Measurements from ENCODE around the gene DCC.

Gene DCC

GRCh38 chr18:52386306-52386705 is 46.3 kb downstream of the DCC start:
- Histone ChIP-seq H3K27me3 (ENCODE audit: control insufficient read depth, insufficient read depth, low read length) (no peaks in the 10 kb centered on the region), H3K27ac (ENCODE audit: low read length) (no peak overlapping the region), H3K4me3 (ENCODE audit: low read length) (no peak overlapping the region), H3K4me1 (ENCODE audit: control insufficient read depth, insufficient read depth, low read length) (no peaks in the 10 kb centered on the region), H3K36me3 (ENCODE audit: control insufficient read depth, insufficient read depth, low read length) (no peaks in the 10 kb centered on the region), H3K9me3 (ENCODE audit: control insufficient read depth, insufficient read depth, low read length) (no peaks in the 10 kb centered on the region)
- no peak for DNase-seq (ENCODE audit: low read depth, low spot score)

GRCh38 chr18:52387175-52387574 is 47.2 kb downstream of the DCC start:
- no peaks in the 10 kb centered on the region for H3K4me1 ChIP-seq (ENCODE audit: control insufficient read depth, insufficient read depth, low read length)
- no peaks in the 10 kb centered on the region for H3K9me3 ChIP-seq (ENCODE audit: control insufficient read depth, insufficient read depth, low read length)
- H3K36me3 ChIP-seq (ENCODE audit: control insufficient read depth, insufficient read depth, low read length): no peaks in the 10 kb centered on the region
- no peak overlapping the region for H3K4me3 ChIP-seq (ENCODE audit: low read length)
- H3K27ac ChIP-seq (ENCODE audit: low read length): no peak overlapping the region
- no peaks in the 10 kb centered on the region for H3K27me3 ChIP-seq (ENCODE audit: control insufficient read depth, insufficient read depth, low read length)
- no peak for DNase-seq (ENCODE audit: low read depth, low spot score)
- WGBS (ENCODE audit: insufficient coverage, insufficient read length): no CpG with 5 or more reads among the region's 3 CpGs

- H3K4me3 ChIP-seq (ENCODE audit: low read length): no peak overlapping the region
- no peak overlapping the region for H3K27ac ChIP-seq (ENCODE audit: low read length)
- H3K9me3 ChIP-seq (ENCODE audit: control insufficient read depth, insufficient read depth, low read length): no peaks in the 10 kb centered on the region
- no peaks in the 10 kb centered on the region for H3K36me3 ChIP-seq (ENCODE audit: control insufficient read depth, insufficient read depth, low read length)
- no peak for DNase-seq (ENCODE audit: low read depth, low spot score)
- WGBS (ENCODE audit: insufficient coverage, insufficient read length): no CpG with 5 or more reads among the region's 9 CpGs
- H3K27me3 ChIP-seq (ENCODE audit: control insufficient read depth, insufficient read depth, low read length): no peaks in the 10 kb centered on the region
- H3K4me1 ChIP-seq (ENCODE audit: control insufficient read depth, insufficient read depth, low read length): no peaks in the 10 kb centered on the region
These were observed 52.0 kb downstream of the DCC start for GRCh38 chr18:52391810-52392559.

GRCh38 chr18:52394602-52395001 is 54.6 kb downstream of the DCC start:
- WGBS (ENCODE audit: insufficient coverage, insufficient read length): no CpG with 5 or more reads among the region's 2 CpGs
- DNase-seq (ENCODE audit: low read depth, low spot score): no peak
- Histone ChIP-seq H3K36me3 (ENCODE audit: control insufficient read depth, insufficient read depth, low read length) (no peaks in the 10 kb centered on the region), H3K27me3 (ENCODE audit: control insufficient read depth, insufficient read depth, low read length) (no peaks in the 10 kb centered on the region), H3K9me3 (ENCODE audit: control insufficient read depth, insufficient read depth, low read length) (no peaks in the 10 kb centered on the region), H3K4me1 (ENCODE audit: control insufficient read depth, insufficient read depth, low read length) (no peaks in the 10 kb centered on the region), H3K4me3 (ENCODE audit: low read length) (no peak overlapping the region), H3K27ac (ENCODE audit: low read length) (no peak overlapping the region)

GRCh38 chr18:52395146-52395852 is 55.3 kb downstream of the DCC start:
- WGBS (ENCODE audit: insufficient coverage, insufficient read length): 100% methylated on average over 2 of the region's 5 CpGs
- Histone ChIP-seq H3K36me3 (ENCODE audit: control insufficient read depth, insufficient read depth, low read length) (no peaks in the 10 kb centered on the region), H3K27ac (ENCODE audit: low read length) (no peak overlapping the region), H3K4me3 (ENCODE audit: low read length) (no peak overlapping the region), H3K9me3 (ENCODE audit: control insufficient read depth, insufficient read depth, low read length) (no peaks in the 10 kb centered on the region), H3K4me1 (ENCODE audit: control insufficient read depth, insufficient read depth, low read length) (no peaks in the 10 kb centered on the region), H3K27me3 (ENCODE audit: control insufficient read depth, insufficient read depth, low read length) (no peaks in the 10 kb centered on the region)
- DNase-seq (ENCODE audit: low read depth, low spot score): no peak

- Histone ChIP-seq H3K9me3 (ENCODE audit: control insufficient read depth, insufficient read depth, low read length) (no peaks in the 10 kb centered on the region), H3K4me3 (ENCODE audit: low read length) (no peak overlapping the region), H3K4me1 (ENCODE audit: control insufficient read depth, insufficient read depth, low read length) (no peaks in the 10 kb centered on the region), H3K27ac (ENCODE audit: low read length) (no peak overlapping the region), H3K27me3 (ENCODE audit: control insufficient read depth, insufficient read depth, low read length) (no peaks in the 10 kb centered on the region), H3K36me3 (ENCODE audit: control insufficient read depth, insufficient read depth, low read length) (no peaks in the 10 kb centered on the region)
- no CpG with 5 or more reads among the region's 1 CpG for WGBS (ENCODE audit: insufficient coverage, insufficient read length)
- DNase-seq (ENCODE audit: low read depth, low spot score): no peak
These were observed 61.2 kb downstream of the DCC start for GRCh38 chr18:52401236-52401635.

- no peak overlapping the region for H3K4me3 ChIP-seq (ENCODE audit: low read length)
- WGBS (ENCODE audit: insufficient coverage, insufficient read length): no CpG with 5 or more reads among the region's 3 CpGs
- DNase-seq (ENCODE audit: low read depth, low spot score): no peak
- H3K9me3 ChIP-seq (ENCODE audit: control insufficient read depth, insufficient read depth, low read length): no peaks in the 10 kb centered on the region
- H3K27ac ChIP-seq (ENCODE audit: low read length): no peak overlapping the region
- H3K4me1 ChIP-seq (ENCODE audit: control insufficient read depth, insufficient read depth, low read length): no peaks in the 10 kb centered on the region
- H3K27me3 ChIP-seq (ENCODE audit: control insufficient read depth, insufficient read depth, low read length): no peaks in the 10 kb centered on the region
- H3K36me3 ChIP-seq (ENCODE audit: control insufficient read depth, insufficient read depth, low read length): no peaks in the 10 kb centered on the region
These were observed 62.8 kb downstream of the DCC start for GRCh38 chr18:52402814-52403213.

- no peak overlapping the region for H3K27ac ChIP-seq (ENCODE audit: low read length)
- DNase-seq (ENCODE audit: low read depth, low spot score): no peak
These were observed 63.5 kb downstream of the DCC start for GRCh38 chr18:52403291-52404021.

GRCh38 chr18:52408800-52409302 is 68.9 kb downstream of the DCC start:
- Histone ChIP-seq H3K27me3 (ENCODE audit: control insufficient read depth, insufficient read depth, low read length) (no peaks in the 10 kb centered on the region), H3K9me3 (ENCODE audit: control insufficient read depth, insufficient read depth, low read length) (no peaks in the 10 kb centered on the region), H3K4me1 (ENCODE audit: control insufficient read depth, insufficient read depth, low read length) (no peaks in the 10 kb centered on the region), H3K4me3 (ENCODE audit: low read length) (no peak overlapping the region), H3K36me3 (ENCODE audit: control insufficient read depth, insufficient read depth, low read length) (no peaks in the 10 kb centered on the region), H3K27ac (ENCODE audit: low read length) (no peak overlapping the region)
- no peak for DNase-seq (ENCODE audit: low read depth, low spot score)
- no CpG with 5 or more reads among the region's 2 CpGs for WGBS (ENCODE audit: insufficient coverage, insufficient read length)

More at GRCh38 chr18:52403291-52404021, 63.5 kb downstream of the DCC start:
- no peaks in the 10 kb centered on the region for H3K4me1 ChIP-seq (ENCODE audit: control insufficient read depth, insufficient read depth, low read length)
- no peaks in the 10 kb centered on the region for H3K27me3 ChIP-seq (ENCODE audit: control insufficient read depth, insufficient read depth, low read length)
- no peaks in the 10 kb centered on the region for H3K9me3 ChIP-seq (ENCODE audit: control insufficient read depth, insufficient read depth, low read length)
- no peak overlapping the region for H3K4me3 ChIP-seq (ENCODE audit: low read length)
- no peaks in the 10 kb centered on the region for H3K36me3 ChIP-seq (ENCODE audit: control insufficient read depth, insufficient read depth, low read length)

- Histone ChIP-seq H3K27ac (ENCODE audit: low read length) (no peak overlapping the region), H3K9me3 (ENCODE audit: control insufficient read depth, insufficient read depth, low read length) (no peaks in the 10 kb centered on the region), H3K4me3 (ENCODE audit: low read length) (no peak overlapping the region), H3K4me1 (ENCODE audit: control insufficient read depth, insufficient read depth, low read length) (no peaks in the 10 kb centered on the region), H3K27me3 (ENCODE audit: control insufficient read depth, insufficient read depth, low read length) (no peaks in the 10 kb centered on the region), H3K36me3 (ENCODE audit: control insufficient read depth, insufficient read depth, low read length) (no peaks in the 10 kb centered on the region)
- WGBS (ENCODE audit: insufficient coverage, insufficient read length): no CpG with 5 or more reads among the region's 1 CpG
- no peak for DNase-seq (ENCODE audit: low read depth, low spot score)
These were observed 69.7 kb downstream of the DCC start for GRCh38 chr18:52409727-52410126.
